ENCODE data around the gene NME7.

DNA sequence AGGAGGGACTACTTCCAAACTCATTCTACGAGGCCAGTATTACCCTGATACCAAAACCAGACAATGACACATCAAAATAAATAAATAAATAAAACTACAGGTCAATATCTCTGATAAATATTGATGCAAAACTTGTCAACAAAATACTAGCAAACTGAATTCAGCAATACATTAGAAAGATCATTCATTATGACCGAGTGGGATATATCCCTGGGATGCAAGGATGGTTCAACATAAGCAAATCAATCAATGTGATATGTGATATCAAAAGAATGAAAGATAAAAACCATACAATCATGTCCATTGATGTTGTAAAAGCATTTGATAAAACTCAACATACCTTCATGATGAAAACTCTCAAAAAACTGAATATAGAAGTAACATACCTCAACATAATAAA lies 36.7 kb downstream of the NME7 start:
- TF ChIP-seq CTCF (IDR thresholded peaks at IDR 0.05 in 4 of 5, conservative IDR thresholded peaks at IDR 0.05 in 1 of 5) = no peak
- TF ChIP-seq POLR2A (IDR thresholded peaks at IDR 0.05) = no peak

Measured in gastrocnemius medialis (tissue), 4 donors.